GM21381 (cell line): Measurements from ENCODE around the gene PLA2G15.
A peak's percentile ranks its signal among the peaks of the same experiment; 100 is the strongest.
"Not testable (repeated sequence)": the region's sequence is repeated elsewhere in the genome, so short reads cannot be mapped to it uniquely, and the experiment has no call there.

Experiments
- ATAC-seq: cut with Tn5 transposase; IDR thresholded peaks from one replicate; pipeline ENCODE4 v1.9.1; 2021; ENCODE audit warnings: mild to moderate bottlenecking, moderate library complexity; ENCODE audit not compliant: unreplicated experiment

The PLA2G15 gene

DNA sequence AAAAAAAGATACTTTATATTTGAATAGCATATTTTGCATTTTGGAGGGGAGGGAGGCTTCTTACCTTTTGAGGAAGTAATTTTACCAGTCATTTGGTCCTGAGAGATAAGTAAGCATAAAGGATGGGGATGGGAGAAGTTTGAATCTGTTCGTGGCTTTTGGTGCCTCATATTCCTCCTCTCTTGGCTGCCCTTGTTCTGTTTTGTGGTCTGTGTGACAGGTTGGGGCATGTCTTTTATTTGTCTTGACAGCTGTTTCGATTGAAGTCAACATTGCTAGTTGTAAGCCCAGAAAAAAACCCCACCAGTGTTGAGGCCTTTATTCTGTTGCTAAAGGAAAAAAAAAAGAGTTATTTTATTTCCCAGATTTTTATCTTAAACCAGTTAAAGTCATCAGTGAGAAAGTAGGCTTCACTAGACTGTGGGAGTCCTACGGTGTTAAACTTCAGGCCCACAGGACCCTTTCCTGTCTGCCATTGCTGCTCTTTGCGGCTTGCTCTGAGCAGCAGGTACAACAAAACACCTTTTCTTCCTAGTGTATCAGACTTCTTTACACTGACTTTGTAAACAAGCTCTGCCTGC lies 30.5 kb downstream of the PLA2G15 start:
- ATAC-seq, result peak; percentile 60

DNA sequence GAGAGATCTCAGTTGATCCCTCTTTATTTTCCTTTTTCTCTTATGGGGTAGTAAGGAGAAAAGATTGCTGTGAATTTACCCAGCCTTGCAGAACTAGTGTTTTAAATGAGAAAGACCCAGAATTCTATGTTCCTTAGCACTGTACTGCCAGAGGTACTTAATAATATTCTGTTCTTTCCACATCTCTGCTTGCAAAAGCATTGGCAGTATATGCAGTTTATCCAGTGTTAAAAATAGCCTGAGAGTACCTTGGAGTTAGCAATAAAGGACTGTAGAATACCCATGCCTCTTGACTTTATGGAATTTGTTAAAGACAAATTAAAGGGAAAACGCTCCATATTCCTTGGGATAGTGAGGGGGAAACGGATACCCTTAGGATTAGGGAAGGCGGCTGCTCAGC lies 31.1 kb downstream of the PLA2G15 start:
- no peak for ATAC-seq

- ATAC-seq, result no peak
These were observed 34.8 kb downstream of the PLA2G15 start for GRCh38 chr16:68279726-68280558.

- no peak for ATAC-seq
These were observed 36.3 kb downstream of the PLA2G15 start for GRCh38 chr16:68281368-68282063.

GRCh38 chr16:68282064-68282452 lies 36.9 kb downstream of the PLA2G15 start:
- ATAC-seq, result no peak

GRCh38 chr16:68283346-68283745 lies 38.2 kb downstream of the PLA2G15 start:
- ATAC-seq, result no peak

GRCh38 chr16:68283801-68284598 lies 38.8 kb downstream of the PLA2G15 start:
- ATAC-seq, result no peak

DNA sequence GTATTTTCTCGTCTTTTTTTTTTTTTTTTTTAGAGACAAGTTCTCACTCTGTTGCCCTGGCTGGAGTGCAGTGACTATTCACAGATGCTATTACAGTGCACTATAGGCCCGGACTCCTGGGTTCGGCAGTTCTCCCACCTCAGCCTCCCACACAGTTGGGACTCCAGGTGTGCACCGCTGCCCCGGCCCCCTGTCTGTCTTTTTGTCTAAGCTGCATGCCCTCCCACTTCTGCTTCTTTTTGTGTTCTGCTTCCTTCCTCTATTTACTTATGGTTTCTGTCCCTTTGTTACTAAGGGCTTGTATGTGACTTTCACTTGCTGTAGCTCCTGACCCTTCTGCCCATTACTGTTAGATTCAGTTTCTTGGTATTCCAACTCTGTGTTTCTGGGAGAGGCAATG lies 39.7 kb downstream of the PLA2G15 start:
- peak; percentile 44 for ATAC-seq

- no peak for ATAC-seq
These were observed 40.5 kb downstream of the PLA2G15 start for GRCh38 chr16:68285683-68286082.

DNA sequence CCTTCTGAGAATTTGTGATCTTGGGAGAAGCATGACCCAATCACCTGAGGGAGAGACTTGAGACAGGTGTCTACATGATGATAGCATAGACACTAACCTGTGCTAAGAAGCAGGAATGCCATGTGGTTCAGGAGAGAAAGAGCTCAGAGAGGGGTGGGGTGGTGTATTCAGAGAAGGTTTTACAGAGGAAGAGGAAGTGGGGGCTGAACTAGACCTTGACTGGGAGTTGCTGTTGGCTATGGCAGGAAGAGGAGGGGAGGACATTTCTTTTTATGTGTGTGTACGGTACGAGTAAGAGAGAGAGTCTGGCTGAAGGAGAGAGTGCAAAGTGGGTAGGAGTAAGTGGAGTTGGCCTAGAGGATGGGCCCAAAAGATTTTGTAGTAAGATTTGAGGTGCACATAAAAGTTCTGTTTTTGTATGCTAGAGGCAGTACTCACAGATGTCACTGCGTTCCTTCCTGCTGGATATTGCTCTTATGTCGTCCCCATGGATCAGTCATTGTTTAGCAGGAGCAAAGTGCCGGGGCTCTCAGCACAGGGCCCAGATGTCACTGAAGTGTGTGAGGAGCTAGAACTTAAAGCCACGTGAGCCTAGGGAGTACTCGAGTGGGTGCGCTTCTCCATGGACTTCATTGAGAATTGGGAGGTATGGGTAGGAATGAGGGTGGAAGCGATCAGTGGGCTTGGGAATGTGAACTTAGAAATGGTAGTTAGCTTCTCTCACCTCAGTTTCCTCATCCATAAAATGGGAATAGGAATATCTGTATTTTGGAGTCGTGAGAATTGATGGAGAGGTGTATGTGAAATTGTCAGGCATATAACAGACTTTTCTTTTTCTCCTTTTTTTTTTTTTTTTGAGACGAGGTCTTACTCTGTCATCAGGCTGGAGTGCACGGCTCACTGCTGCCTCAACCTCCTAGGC lies 41.2 kb downstream of the PLA2G15 start:
- no peak for ATAC-seq

DNA sequence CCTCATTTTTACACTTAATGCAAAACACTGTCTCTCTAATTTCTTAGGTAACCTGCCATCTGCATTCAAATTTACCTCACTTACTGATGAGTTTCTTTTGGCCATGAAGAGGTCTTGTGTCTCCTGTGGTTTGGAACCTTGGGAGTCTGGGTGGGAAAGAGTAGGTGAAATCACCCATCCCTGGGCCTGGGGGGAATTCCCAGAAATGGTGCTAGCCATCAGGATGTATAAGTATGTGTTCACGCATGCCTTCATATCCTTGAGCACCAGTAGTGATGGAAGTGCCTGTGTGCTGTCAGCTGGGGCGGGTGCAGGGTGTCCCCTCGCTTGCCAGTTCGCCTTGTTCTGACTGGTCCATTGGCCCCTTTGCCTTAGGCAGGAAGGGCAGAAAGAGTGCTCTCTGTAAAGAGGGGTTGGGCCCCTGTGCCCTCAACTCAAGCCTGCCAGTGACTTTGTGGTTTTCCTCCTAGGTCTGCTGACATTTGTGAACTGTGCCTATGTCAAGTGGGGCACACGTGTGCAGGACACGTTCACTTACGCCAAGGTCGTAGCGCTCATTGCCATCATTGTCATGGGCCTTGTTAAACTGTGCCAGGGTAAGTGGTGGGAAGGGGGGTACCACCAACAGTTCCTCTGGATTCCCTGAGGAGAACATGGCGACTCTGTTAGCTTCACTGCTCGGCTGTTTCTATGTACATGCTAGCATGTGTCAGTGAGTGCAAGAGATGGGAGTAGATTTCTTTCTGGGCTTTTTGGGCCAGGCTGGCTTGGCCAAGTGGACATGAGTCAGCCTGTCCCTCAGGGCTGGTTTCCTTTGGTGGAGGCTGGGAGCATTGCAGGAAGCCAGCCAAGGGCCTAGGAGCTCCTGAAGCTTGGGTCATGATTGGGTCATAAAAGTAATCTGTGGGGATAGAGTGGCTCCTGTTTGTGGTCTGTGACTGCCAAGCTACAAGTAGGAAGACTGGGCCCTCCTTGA lies 42.4 kb downstream of the PLA2G15 start:
- ATAC-seq, result no peak

DNA sequence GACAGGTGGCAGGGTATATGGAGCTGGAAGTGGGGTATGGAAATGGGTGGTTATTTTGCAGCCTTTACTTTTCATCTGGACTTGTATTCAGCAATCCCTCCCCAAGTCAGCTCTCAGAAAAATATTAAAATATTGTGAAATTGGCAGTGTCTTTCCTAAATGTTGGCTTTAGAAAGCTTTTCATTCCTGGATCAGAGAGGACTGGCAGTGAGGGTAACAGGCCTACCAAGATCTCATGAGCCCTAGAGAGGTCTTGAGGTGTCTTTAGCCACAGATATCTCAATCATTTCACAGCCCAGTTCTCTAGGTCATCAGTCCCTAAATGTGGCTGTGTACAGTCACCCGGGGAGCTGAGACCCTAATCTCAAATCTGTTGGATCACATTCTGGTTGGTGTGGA lies 43.1 kb downstream of the PLA2G15 start:
- ATAC-seq, result no peak

DNA sequence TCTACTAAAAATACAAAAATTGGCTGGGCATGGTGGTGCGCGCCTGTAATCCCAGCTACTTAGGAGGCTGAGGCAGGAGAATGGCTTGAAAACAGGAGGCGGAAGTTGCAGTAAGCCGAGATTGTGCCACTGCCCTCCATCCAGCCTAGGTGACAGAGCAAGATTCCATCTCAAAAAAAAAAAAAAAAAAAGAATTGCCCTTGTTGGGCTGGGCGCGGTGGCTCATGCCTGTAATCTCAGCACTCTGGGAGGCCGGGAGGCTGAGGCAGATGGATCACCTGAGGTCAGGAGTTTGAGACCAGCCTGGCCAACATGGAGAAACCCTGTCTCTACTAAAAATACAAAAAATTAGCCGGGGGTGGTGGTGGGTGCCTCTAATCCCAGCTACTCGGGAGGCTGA lies 43.6 kb downstream of the PLA2G15 start:
- ATAC-seq, result not testable (repeated sequence)

DNA sequence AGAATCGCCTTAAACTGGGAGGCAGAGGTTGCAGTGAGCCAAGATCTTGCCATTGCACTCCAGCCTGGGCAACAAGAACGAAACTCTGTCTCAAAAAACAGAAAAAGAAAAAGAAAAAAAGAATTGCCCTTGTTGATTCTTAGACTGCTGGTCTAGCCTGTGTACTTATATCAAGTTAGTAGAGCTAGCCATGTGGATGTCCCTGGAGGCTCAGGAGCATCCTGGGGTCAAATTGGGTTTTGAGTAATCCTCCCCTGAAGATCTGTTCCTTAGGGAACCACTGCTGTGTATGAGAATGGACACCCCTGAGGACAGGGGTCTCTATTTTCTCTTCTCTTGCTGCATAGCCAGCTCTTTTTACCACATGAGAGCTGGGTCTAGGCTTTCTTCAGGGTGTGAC lies 44.0 kb downstream of the PLA2G15 start:
- no peak for ATAC-seq

DNA sequence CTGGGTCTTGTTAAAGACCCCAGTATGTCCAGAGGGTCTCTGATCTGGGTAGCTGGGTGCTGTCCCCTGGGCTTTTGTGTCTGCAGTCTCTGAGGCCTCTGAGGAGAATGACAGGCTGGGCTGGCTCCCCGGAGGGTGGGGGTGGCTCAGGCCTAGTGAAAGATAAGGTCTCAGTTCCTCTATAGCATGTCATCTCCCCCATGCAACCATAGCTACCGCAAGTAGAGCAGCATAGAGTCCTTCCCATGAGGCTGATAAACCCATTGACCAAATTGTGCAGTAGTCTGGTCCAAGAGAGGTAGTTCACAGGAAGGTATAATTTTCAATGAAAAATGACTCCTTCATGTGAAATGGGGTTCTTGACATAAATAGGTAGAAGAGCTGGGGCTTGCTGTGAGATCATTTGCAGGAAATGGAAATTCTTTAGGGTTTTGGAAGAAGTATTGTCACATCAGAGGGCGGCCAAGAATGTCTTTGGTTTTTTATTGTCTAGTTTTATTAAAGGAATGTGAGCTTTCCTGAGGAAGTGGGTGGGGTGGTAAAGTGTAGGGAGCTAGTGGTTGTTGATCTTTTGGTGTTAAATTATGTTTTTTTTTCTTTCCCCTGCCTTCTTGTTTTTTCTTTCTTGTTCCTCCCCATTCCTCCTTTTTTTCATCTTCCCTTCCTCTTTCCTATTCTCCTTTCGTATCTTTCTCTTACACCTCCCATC lies 44.6 kb downstream of the PLA2G15 start:
- ATAC-seq, result peak; percentile 67

GRCh38 chr16:68290450-68290849 lies 45.3 kb downstream of the PLA2G15 start:
- no peak for ATAC-seq

GRCh38 chr16:68291227-68291626 lies 46.1 kb downstream of the PLA2G15 start:
- no peak for ATAC-seq

DNA sequence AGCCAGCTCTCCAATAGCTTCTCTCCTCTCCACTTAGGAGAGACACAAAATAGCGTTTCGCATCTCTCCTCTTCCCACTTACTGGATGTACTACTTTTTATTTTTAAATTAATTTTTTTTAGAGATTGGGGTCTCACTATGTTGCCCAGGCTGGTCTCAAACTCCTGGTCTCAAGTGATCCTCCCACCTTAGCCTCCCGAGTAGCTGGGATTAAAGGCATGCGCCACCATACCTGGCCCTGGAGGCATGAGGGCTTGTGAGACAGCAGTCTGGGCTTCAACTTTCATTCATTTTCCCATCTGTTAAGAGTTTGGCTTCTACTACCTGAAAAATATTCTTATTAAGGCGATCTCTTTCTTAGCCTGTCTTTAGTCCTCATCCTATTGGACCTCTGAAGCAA lies 47.3 kb downstream of the PLA2G15 start:
- ATAC-seq, result no peak
